Measurements from ENCODE around the gene TAF3. TPM values are rescaled to one million over a fixed set of nuclear protein-coding genes. Genes with fewer than 3 reads are reported as not detected.

TAF3 gene
- total and polyA plus RNA-seq, 2 experiments from 2014 or later: 3.9 to 7.7 TPM

DNA sequence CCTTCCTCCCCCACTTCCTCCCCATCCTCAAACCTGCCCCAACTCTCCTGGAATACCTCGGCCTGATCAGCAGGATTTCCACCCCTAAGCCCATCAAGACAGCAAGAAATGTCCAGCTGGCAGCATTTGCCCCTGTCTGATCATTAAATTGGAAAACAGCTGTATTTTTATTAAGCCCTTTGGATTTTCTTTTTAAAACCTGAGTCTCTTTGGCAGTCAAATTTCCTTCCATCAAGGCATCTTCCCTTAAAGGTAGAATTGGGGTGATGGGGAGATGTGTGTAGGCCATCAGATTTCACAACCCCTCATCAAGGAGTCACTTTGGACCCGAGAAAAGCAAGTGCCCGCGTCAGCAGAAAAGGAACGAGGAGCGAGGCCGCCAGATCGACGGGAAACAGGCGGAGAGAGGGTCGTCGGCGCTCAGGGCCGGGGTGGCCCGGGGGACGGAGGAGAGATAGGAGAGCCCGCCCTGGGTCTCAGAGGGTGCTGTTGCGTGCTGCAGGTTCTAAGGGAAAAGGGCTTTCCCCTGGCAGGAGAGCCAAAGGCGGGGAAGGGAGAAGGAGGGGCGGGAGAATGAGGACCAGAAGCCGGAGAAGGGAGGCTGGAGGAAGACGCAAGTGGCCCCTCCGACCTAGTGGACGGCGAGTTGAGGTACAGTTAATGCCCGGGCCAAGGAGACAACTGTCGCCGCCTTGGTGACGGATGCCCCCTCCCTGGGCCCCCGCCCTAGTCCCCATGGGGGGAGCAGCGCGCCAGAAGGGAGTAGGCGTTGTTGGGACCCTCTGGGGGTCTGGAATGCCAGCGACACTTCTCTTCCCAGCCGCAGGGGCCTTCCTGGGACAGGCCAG, 224.6 kb downstream of the TAF3 start:
- TF ChIP-seq, protein P1, sequence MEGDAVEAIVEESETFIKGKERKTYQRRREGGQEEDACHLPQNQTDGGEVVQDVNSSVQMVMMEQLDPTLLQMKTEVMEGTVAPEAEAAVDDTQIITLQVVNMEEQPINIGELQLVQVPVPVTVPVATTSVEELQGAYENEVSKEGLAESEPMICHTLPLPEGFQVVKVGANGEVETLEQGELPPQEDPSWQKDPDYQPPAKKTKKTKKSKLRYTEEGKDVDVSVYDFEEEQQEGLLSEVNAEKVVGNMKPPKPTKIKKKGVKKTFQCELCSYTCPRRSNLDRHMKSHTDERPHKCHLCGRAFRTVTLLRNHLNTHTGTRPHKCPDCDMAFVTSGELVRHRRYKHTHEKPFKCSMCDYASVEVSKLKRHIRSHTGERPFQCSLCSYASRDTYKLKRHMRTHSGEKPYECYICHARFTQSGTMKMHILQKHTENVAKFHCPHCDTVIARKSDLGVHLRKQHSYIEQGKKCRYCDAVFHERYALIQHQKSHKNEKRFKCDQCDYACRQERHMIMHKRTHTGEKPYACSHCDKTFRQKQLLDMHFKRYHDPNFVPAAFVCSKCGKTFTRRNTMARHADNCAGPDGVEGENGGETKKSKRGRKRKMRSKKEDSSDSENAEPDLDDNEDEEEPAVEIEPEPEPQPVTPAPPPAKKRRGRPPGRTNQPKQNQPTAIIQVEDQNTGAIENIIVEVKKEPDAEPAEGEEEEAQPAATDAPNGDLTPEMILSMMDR (IDR thresholded peaks at IDR 0.05; ENCODE audit: low read depth, low read length): no peak
- Histone ChIP-seq H3K27ac (no peak overlapping the region), H3K27me3 (peaks cover 100% of the 10 kb centered on the region), H3K9me3 (ENCODE audit: low read depth) (no peaks in the 10 kb centered on the region), H3K4me1 (ENCODE audit: low read depth) (no peaks in the 10 kb centered on the region), H3K4me3 (no peak overlapping the region), H3K36me3 (no peaks in the 10 kb centered on the region)
- DNase-seq (ENCODE audit: low read depth in 1 of 2, low spot score in 1 of 2): no peak

DNA sequence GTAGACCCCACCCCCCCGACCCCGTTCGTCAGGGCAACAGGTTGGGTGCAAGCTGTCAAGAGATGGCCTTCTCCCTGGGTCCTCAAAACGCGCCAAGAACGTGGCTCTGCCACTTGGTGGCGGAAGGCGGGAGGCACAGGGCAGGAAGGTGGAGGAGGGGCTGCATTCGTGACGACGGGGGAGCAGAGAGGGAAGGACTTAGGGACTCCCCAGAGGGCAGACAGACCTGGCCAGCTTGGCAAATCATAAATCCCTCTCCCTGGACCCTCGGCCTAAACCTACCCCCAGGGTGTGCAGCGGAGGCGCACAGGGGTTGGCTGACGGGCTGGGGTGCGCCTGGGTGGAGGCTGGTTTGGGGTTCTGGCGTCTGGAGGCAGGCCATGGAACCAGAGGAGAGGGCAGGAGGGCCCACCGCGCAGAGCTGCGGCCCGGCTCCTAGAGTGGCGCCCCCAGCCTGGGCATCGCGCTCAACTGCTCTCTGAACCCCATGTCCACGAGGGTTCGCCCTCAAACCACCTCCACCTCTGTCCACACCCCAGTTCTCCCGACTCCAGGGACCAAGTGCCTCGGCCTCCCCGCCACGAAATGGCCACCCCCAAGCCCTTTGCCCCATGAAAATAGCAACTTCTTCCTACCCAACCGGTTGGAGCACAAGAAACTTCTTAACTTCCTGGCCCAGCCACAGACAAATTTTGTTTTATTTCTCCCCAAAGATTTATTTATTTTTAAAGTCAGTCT, 225.4 kb downstream of the TAF3 start:
- TF ChIP-seq, protein P1 (IDR thresholded peaks at IDR 0.05; ENCODE audit: low read depth, low read length): peak; percentile 18
- peaks cover 100% of the 10 kb centered on the region for H3K27me3 ChIP-seq
- DNase-seq (ENCODE audit: low read depth in 1 of 2, low spot score in 1 of 2): no peak
- H3K27ac ChIP-seq: no peak overlapping the region
- no peaks in the 10 kb centered on the region for H3K36me3 ChIP-seq
- no peaks in the 10 kb centered on the region for H3K9me3 ChIP-seq (ENCODE audit: low read depth)
- H3K4me1 ChIP-seq (ENCODE audit: low read depth): no peaks in the 10 kb centered on the region
- H3K4me3 ChIP-seq: no peak overlapping the region

DNA sequence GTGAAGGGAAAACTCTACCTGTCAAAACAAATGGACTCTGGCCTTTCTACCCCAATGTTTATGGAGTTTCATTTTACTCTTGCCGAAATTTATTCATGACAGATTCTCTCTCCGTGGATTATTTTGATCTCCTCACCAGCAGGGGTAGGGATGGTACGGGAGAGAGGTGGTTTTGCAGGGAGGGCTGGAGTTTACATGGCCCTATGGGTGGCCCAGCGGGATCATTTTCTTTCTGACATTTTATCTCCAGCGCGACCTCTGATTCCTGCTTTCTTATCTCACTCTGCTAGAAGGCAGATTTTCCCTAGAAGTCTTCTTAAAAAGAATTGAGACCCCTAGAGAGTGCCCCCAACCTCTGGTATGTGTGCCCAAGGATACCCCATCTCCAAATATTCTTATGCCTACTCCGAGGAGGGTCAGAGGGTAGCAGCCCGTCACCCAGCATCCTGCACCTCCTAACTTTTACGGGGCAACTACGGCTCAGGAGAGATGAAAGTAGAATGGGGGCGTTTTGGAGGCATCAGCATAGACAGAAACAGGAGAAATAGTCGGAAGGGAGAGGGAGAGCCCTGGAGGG, 226.1 kb downstream of the TAF3 start:
- peaks cover 100% of the 10 kb centered on the region for H3K27me3 ChIP-seq
- H3K4me1 ChIP-seq (ENCODE audit: low read depth): no peaks in the 10 kb centered on the region
- DNase-seq (ENCODE audit: low read depth in 1 of 2, low spot score in 1 of 2): no peak
- no peaks in the 10 kb centered on the region for H3K9me3 ChIP-seq (ENCODE audit: low read depth)
- no peaks in the 10 kb centered on the region for H3K36me3 ChIP-seq
- H3K4me3 ChIP-seq: peak overlapping the region; percentile 23
- H3K27ac ChIP-seq: no peak overlapping the region
- TF ChIP-seq, protein P1 (IDR thresholded peaks at IDR 0.05; ENCODE audit: low read depth, low read length): no peak

DNA sequence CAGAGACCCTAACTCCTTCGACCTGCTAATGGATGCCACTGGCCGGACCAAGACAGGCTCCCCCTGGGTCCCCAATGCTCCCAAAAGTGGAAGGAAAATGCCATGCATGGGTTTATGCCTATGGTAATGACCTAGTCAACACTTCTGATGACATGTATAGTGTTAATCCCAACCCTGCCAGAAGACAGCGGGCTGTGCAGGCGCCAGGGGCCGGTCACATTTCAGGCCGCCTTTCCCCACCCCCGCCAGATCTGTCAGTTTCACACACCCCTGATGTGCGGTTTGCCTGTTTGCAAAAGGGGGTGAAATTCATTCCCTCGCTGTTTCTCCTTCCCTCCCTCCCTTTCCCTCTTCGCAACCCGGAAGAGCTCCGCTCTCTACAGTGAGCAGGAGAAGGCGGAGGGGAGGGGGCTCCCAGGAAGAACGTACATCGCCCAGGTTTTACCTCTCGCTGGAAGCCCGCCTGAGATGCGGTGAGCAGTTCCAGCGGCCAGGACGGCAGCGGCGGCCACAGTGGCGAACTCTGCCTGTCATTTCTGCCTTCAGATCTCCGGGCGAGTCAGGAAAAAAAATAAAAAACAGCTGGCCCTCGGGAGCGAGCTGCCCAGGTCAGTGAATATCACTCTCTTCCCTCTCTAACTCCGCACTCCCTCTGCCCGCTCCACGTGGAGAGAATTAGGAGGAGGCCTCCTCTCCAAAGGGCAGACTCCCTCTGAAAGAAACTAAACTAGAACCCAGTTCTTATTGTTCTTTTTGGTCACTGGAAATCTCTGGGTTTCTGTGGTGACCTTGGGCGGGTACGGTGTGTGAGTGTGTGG, 226.8 kb downstream of the TAF3 start:
- peak overlapping the region; percentile 23 for H3K4me3 ChIP-seq
- TF ChIP-seq, protein P1 (IDR thresholded peaks at IDR 0.05; ENCODE audit: low read depth, low read length): no peak
- H3K27me3 ChIP-seq: peaks cover 100% of the 10 kb centered on the region
- no peaks in the 10 kb centered on the region for H3K36me3 ChIP-seq
- no peaks in the 10 kb centered on the region for H3K9me3 ChIP-seq (ENCODE audit: low read depth)
- no peaks in the 10 kb centered on the region for H3K4me1 ChIP-seq (ENCODE audit: low read depth)
- DNase-seq (ENCODE audit: low read depth in 1 of 2, low spot score in 1 of 2): no peak
- no peak overlapping the region for H3K27ac ChIP-seq

Measured in cardiac muscle cell (in vitro differentiated cells and primary cell).